Neural cell (in vitro differentiated cells): ENCODE measurements around the gene ADAMTSL4. TPM values are rescaled to one million over a fixed set of nuclear protein-coding genes. Genes with fewer than 3 reads are reported as not detected.
A peak's percentile ranks its signal among the peaks of the same experiment; 100 is the strongest.

ENCODE experiments used
- H2AFZ ChIP-seq: fragments of 200-600, 300-800 bp; sonication (generic), shearing (Covaris generic); 2 replicates; pipeline ENCODE4 v1.6.0; 2014; ENCODE audit warnings: low read depth, mild to moderate bottlenecking, antibody characterized with exemption, low read length, moderate library complexity
- H3F3A ChIP-seq: fragments of 200-600 bp; shearing (Covaris generic); 2 replicates; pipeline ENCODE4 v1.6.1; 2016; ENCODE audit warnings: mild to moderate bottlenecking, moderate library complexity, mixed read lengths, antibody characterized with exemption, low read length; ENCODE audit not compliant: insufficient read depth, poor library complexity, severe bottlenecking
- H3K27ac ChIP-seq: fragments of 200-600, 300-800 bp; sonication (generic), shearing (Covaris generic); 2 replicates; pipeline ENCODE4 v1.5.1; 2014; ENCODE audit warnings: mild to moderate bottlenecking, low read length, moderate library complexity
- H3K27me3 ChIP-seq: fragments of 300-800, 200-600 bp; sonication (generic), shearing (Covaris generic); 2 replicates; pipeline ENCODE4 v1.6.0; 2014; ENCODE audit warnings: mild to moderate bottlenecking, low read depth, low read length, moderate library complexity; ENCODE audit not compliant: insufficient read depth
- H3K36me3 ChIP-seq: fragments of 300-800, 200-600 bp; sonication (generic), shearing (Covaris generic); 2 replicates; pipeline ENCODE4 v1.5.1; 2014; ENCODE audit warnings: mild to moderate bottlenecking, antibody characterized with exemption, low read length, moderate library complexity; ENCODE audit not compliant: insufficient read depth
- H3K4me2 ChIP-seq: fragments of 300-800, 200-600 bp; sonication (generic), shearing (Covaris generic); 2 replicates; pipeline ENCODE4 v1.6.0; 2014; ENCODE audit warnings: mild to moderate bottlenecking, low read length
- H3K4me3 ChIP-seq: fragments of 300-800, 200-600 bp; sonication (generic), shearing (Covaris generic); 2 replicates; pipeline ENCODE4 v1.5.1; 2014; ENCODE audit warnings: mild to moderate bottlenecking, low read length, moderate library complexity
- H3K79me2 ChIP-seq: fragments of 200-600 bp; shearing (Covaris generic); replicated peaks from 2 replicates; pipeline ENCODE4 v1.6.0; 2014; ENCODE audit warnings: mild to moderate bottlenecking, low read length, moderate library complexity; ENCODE audit not compliant: insufficient read depth
- H3K9ac ChIP-seq: fragments of 300-800, 200-600 bp; sonication (generic), shearing (Covaris generic); 2 replicates; pipeline ENCODE4 v1.6.1; 2016; ENCODE audit warnings: mild to moderate bottlenecking, low read length, mixed read lengths
- H3K9me2 ChIP-seq: fragments of 200-600 bp; shearing (Covaris generic); 2 replicates; pipeline ENCODE4 v1.6.1; 2016; ENCODE audit warnings: mild to moderate bottlenecking, low read length, mixed read lengths; ENCODE audit not compliant: insufficient read depth
- H3K9me3 ChIP-seq: fragments of 200-600, 300-800 bp; sonication (generic), shearing (Covaris generic); 2 replicates; pipeline ENCODE4 v1.6.1; 2016; ENCODE audit warnings: mild to moderate bottlenecking, mixed run types, low read length, moderate library complexity, mixed read lengths
- H4K20me1 ChIP-seq: fragments of 200-600 bp; shearing (Covaris generic); 2 replicates; pipeline ENCODE4 v1.6.1; 2016; ENCODE audit warnings: mild to moderate bottlenecking, mixed run types; ENCODE audit not compliant: insufficient read depth
- CTCF ChIP-seq: fragments of 450-650 bp; IDR thresholded peaks from 2 replicates; pipeline ENCODE4 v1.5.1; 2014; ENCODE audit warnings: antibody characterized with exemption, mild to moderate bottlenecking, moderate library complexity; ENCODE audit not compliant: poor library complexity, severe bottlenecking
- EP300 ChIP-seq: fragments of 450-650 bp; conservative IDR thresholded peaks from 2 replicates; pipeline ENCODE4 v1.6.1; 2014; ENCODE audit warnings: antibody characterized with exemption, mild to moderate bottlenecking, moderate library complexity; ENCODE audit not compliant: poor library complexity, severe bottlenecking
- EZH2 ChIP-seq: fragments of 200-600, 300-800 bp; shearing (Covaris generic), sonication (generic); IDR thresholded peaks from 2 replicates; pipeline ENCODE4 v1.6.1; 2014; ENCODE audit warnings: antibody characterized with exemption, low read length, borderline replicate concordance, mild to moderate bottlenecking; ENCODE audit not compliant: insufficient read depth, poor library complexity, severe bottlenecking
- MXI1 ChIP-seq: fragments of 450-650 bp; conservative IDR thresholded peaks from 2 replicates; pipeline ENCODE4 v1.6.1; 2014; ENCODE audit warnings: antibody characterized with exemption, mild to moderate bottlenecking; ENCODE audit not compliant: poor library complexity, severe bottlenecking
- POLR2AphosphoS5 ChIP-seq: IDR thresholded peaks from 2 replicates; pipeline ENCODE4 v1.6.1; 2012
- RAD21 ChIP-seq: fragments of 450-650 bp; conservative IDR thresholded peaks from 2 replicates; pipeline ENCODE4 v1.6.1; 2014; ENCODE audit warnings: antibody characterized with exemption, mild to moderate bottlenecking, moderate library complexity
- REST ChIP-seq: IDR thresholded peaks from 2 replicates; pipeline ENCODE4 v1.6.1; 2012; ENCODE audit warnings: borderline replicate concordance
- SMC3 ChIP-seq: fragments of 450-650 bp; conservative IDR thresholded peaks from 2 replicates; pipeline ENCODE4 v1.6.1; 2014; ENCODE audit warnings: antibody characterized with exemption, mild to moderate bottlenecking, moderate library complexity; ENCODE audit not compliant: poor library complexity
- TAF1 ChIP-seq: IDR thresholded peaks from 2 replicates; pipeline ENCODE4 v1.6.1; 2012; ENCODE audit warnings: low read depth
- polyA plus RNA-seq: library from polyadenylated mRNA; depleted of rRNA; stranded (reverse); fragments of >200 nt; gene quantifications from 2 replicates; pipeline ENCODE4 v1.2.3, GENCODE V29; 2014

Gene ADAMTSL4
- polyA plus RNA-seq, 1 donor from 2014 or later: not detected

GRCh38 chr1:150576367-150576711, 27.1 kb downstream of the ADAMTSL4 start:
- Histone ChIP-seq H3K4me3 (peak overlapping the region; percentile 100), H3K9me2 (no peaks in the 10 kb centered on the region), H3K27me3 (no peaks in the 10 kb centered on the region), H3K79me2 (peaks cover 70% of the 10 kb centered on the region), H3K9me3 (no peaks in the 10 kb centered on the region), H4K20me1 (peaks cover 27% of the 10 kb centered on the region), H3K9ac (peak overlapping the region; percentile 100), H3F3A (peaks cover 9% of the 10 kb centered on the region), H3K4me2 (peak overlapping the region; percentile 93), H2AFZ (no peak overlapping the region), H3K27ac (no peak overlapping the region), H3K36me3 (peaks cover 16% of the 10 kb centered on the region)
- TF ChIP-seq EZH2 (no peak), RAD21 (no peak), EP300 (no peak), REST (no peak), POLR2AphosphoS5 (no peak), MXI1 (no peak), SMC3 (no peak), TAF1 (no peak), CTCF (no peak)

GRCh38 chr1:150576794-150577556, 27.8 kb downstream of the ADAMTSL4 start:
- no peak overlapping the region for H2AFZ ChIP-seq
- TF ChIP-seq EZH2 (no peak), SMC3 (no peak), CTCF (no peak), MXI1 (peak; percentile 19), EP300 (no peak), RAD21 (no peak), REST (no peak)
- peak overlapping the region; percentile 93 for H3K4me2 ChIP-seq
- no peaks in the 10 kb centered on the region for H3K9me2 ChIP-seq
- peaks cover 16% of the 10 kb centered on the region for H3K36me3 ChIP-seq
- H3K27ac ChIP-seq: peak overlapping the region; percentile 100
- H3F3A ChIP-seq: peaks cover 9% of the 10 kb centered on the region
- H3K9ac ChIP-seq: peak overlapping the region; percentile 100
- no peaks in the 10 kb centered on the region for H3K9me3 ChIP-seq
- H3K79me2 ChIP-seq: peaks cover 67% of the 10 kb centered on the region
- no peaks in the 10 kb centered on the region for H3K27me3 ChIP-seq
- H4K20me1 ChIP-seq: peaks cover 27% of the 10 kb centered on the region
- peak overlapping the region; percentile 100 for H3K4me3 ChIP-seq
